Spleen (tissue), 11 donors: ENCODE data around the gene HMSD. TPM values are rescaled to one million over a fixed set of nuclear protein-coding genes. Genes with fewer than 3 reads are reported as not detected.

Experiments used
- DNase-seq: peaks from one replicate; pipeline ENCODE4 v3.0.0-alpha.2; 2020
- H3K27ac ChIP-seq, 8 donors: fragments of 200-600 bp; sonication (generic) in 7 of 8; 1 replicate in 4 of 8; 2 replicates in 4 of 8; pipeline versions ENCODE4 v1.5.0 to v1.8.0; 2016 to 2021; ENCODE audit warnings: inconsistent platforms in 4 of 8, mild to moderate bottlenecking in 4 of 8, moderate library complexity in 1 of 8
- H3K27me3 ChIP-seq, 7 donors: fragments of 200-600 bp; sonication (generic) in 6 of 7; replicated peaks in 1 of 7; 1 replicate in 4 of 7; 2 replicates in 3 of 7; pipeline versions ENCODE4 v1.5.0 to v1.8.0; 2016 to 2021; ENCODE audit warnings: inconsistent platforms in 3 of 7, mild to moderate bottlenecking in 1 of 7
- H3K36me3 ChIP-seq, 6 donors: fragments of 200-600 bp; sonication (generic) in 5 of 6; 1 replicate in 4 of 6; 2 replicates in 2 of 6; pipeline versions ENCODE4 v1.5.0 to v1.8.0; 2016 to 2021; ENCODE audit warnings: inconsistent platforms in 2 of 6
- H3K4me1 ChIP-seq, 6 donors: fragments of 200-600 bp; sonication (generic) in 5 of 6; 1 replicate in 3 of 6; 2 replicates in 3 of 6; pipeline versions ENCODE4 v1.5.0 to v1.8.0; 2016 to 2021; ENCODE audit warnings: inconsistent platforms in 3 of 6
- H3K4me3 ChIP-seq, 8 donors: fragments of 200-600 bp; sonication (generic) in 7 of 8; 1 replicate in 4 of 8; 2 replicates in 4 of 8; pipeline versions ENCODE4 v1.5.0 to v1.8.0; 2016 to 2021; ENCODE audit warnings: inconsistent platforms in 4 of 8, mild to moderate bottlenecking in 4 of 8, moderate library complexity in 2 of 8
- H3K9me3 ChIP-seq, 8 donors: fragments of 200-600 bp; sonication (generic) in 7 of 8; 1 replicate in 4 of 8; 2 replicates in 4 of 8; pipeline versions ENCODE4 v1.5.0 to v1.8.0; 2016 to 2021; ENCODE audit warnings: inconsistent platforms in 4 of 8
- POLR2A ChIP-seq, 3 donors: fragments of 450-650 bp; IDR thresholded peaks; one replicate each; pipeline ENCODE4 v1.5.1; 2017; ENCODE audit warnings: antibody characterized with exemption in 3 of 3, mild to moderate bottlenecking in 1 of 3
- POLR2AphosphoS5 ChIP-seq, 3 donors: sonication (generic); formaldehyde crosslinking; IDR thresholded peaks; one replicate each; pipeline ENCODE4 v1.5.1; 2017; ENCODE audit warnings: antibody characterized with exemption in 3 of 3
- WGBS, 5 donors: extraction: QIAGEN DNeasy Blood & Tissue Kit in 3 of 5; methylation state at CpG; one replicate each; pipeline versions ENCODE4 v1.1.5 to v1.1.7; 2013 to 2018; 5-methylcytosine and 5-hydroxymethylcytosine counted together
- intact Hi-C: fragments of 100-400 bp; cut with DNase I; formaldehyde crosslinking; loops from one replicate; pipeline ENCODE4 v1.15.0; 2023; ENCODE audit warnings: low total_unique reads
- polyA plus RNA-seq, 3 donors: library from polyadenylated mRNA; stranded (reverse); fragments of 200-250 nt; gene quantifications; one replicate each; pipeline ENCODE4 v1.2.1, GENCODE V29; 2013
- total RNA-seq, 7 donors: library from RNA; depleted of rRNA in 3 of 7; stranded (reverse); fragments of >200 nt in 3 of 7; fragmentation: NEBNext Ultra II Directional in 4 of 7; extraction: Animal tissue kit (Norgen Biotek cat#: 25700) in 4 of 7; gene quantifications; one replicate each; pipeline versions ENCODE4 v1.1.0 to v1.2.1, GENCODE V29; 2016 to 2021
- TF ChIP-seq, protein P1 (sequence below), 11 experiments: fragments of 200-600 bp in 7 of 11; fragments of 450-650 bp in 4 of 11; sonication (generic) in 4 of 11; IDR thresholded peaks in 8 of 11; conservative IDR thresholded peaks in 3 of 11; 1 replicate in 7 of 11; 2 replicates in 4 of 11; pipeline versions ENCODE4 v1.4.0 to v1.8.0; 2016 to 2021; ENCODE audit warnings: antibody characterized with exemption in 11 of 11, inconsistent platforms in 4 of 11, mild to moderate bottlenecking in 1 of 11
- donor health status: healthy with polysubstance abuse.
- donor health status: DM: no; HTN: no; CAD: no; lungs with moderate emphysema.
- donor health status: DM: no; HTN: no; CAD: no.
- donor health status: Bipolar disorder and iron deficiency.
- donor health status: healthy.
- donor health status: DM: no; HTN: no; CAD: no.
- donor health status: DM: yes; HTN: yes; CAD: no.

HMSD gene
- total and polyA plus RNA-seq, 10 donors: 0.23 to 2.2 (median 0.62) TPM; not detected in 3

DNA sequence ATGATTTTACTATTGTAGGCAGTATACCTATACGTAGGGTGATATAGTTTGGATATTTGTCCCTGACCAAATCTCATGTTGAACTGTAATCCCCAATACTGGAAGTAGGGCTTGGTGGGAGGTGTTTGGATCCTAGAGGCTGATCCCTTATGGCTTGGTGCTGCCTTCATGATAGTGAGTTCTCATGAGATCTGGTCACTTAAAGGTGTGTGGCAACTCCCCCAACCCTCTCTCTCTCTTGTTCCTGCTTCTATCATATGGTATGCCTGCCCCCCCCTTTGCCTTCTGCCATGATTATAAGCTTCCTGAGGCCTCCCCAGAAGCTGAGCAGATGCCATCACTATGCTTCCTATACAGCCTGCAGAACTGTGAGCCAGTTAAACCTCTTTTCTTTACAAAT is 43.0 kb upstream of the HMSD start:
- Histone ChIP-seq H3K4me1 (no peaks in the 10 kb centered on the region), H3K4me3 (no peak overlapping the region), H3K36me3 (no peaks in the 10 kb centered on the region), H3K27me3 (no peaks in the 10 kb centered on the region), H3K27ac (no peak overlapping the region), H3K9me3 (peaks cover 0 to 5% (median 0%) of the 10 kb centered on the region in 8 donors)
- no peak for DNase-seq
- TF ChIP-seq POLR2AphosphoS5 (IDR thresholded peaks at IDR 0.05): no peak
- 87 to 97% (median 90%) methylated on average over 1 of the region's 1 CpG for WGBS, 5 donors
- intact Hi-C loops: no loop called here

GRCh38 chr18:63907664-63908063 is 41.4 kb upstream of the HMSD start, which contains the start of gene SERPINB10:
Gene SERPINB10 (plus strand): TSS chr18:63907958. CDS start chr18:63915511, 7,553 bp downstream.
- H3K9me3 ChIP-seq: peaks cover 0 to 5% (median 0%) of the 10 kb centered on the region in 8 donors
- H3K27ac ChIP-seq: peak within 1 kb of the TSS in 2 of 8 donors; percentile 0 to 22
- no peak within 1 kb of the TSS for H3K4me3 ChIP-seq
- DNase-seq: no peak
- no peaks in the 10 kb centered on the region for H3K27me3 ChIP-seq
- no peak for TF ChIP-seq POLR2A (IDR thresholded peaks at IDR 0.05)
- intact Hi-C loops: no loop called here
- no peaks in the 10 kb centered on the region for H3K36me3 ChIP-seq
- no peaks in the 10 kb centered on the region for H3K4me1 ChIP-seq

- no peak for DNase-seq
- H3K27ac ChIP-seq: peak overlapping the region in 1 of 8 donors; percentile 22
Observed at GRCh38 chr18:63908858-63909257, 40.2 kb upstream of the HMSD start.

GRCh38 chr18:63909870-63910269 is 39.2 kb upstream of the HMSD start:
- Histone ChIP-seq H3K9me3 (peaks cover 0 to 5% (median 0%) of the 10 kb centered on the region in 8 donors), H3K4me1 (no peaks in the 10 kb centered on the region), H3K27ac (no peak overlapping the region), H3K36me3 (no peaks in the 10 kb centered on the region), H3K27me3 (no peaks in the 10 kb centered on the region), H3K4me3 (no peak overlapping the region)
- no peak for DNase-seq
- intact Hi-C loops: no loop called here
- TF ChIP-seq POLR2A (IDR thresholded peaks at IDR 0.05): no peak
- TF ChIP-seq, protein P1, sequence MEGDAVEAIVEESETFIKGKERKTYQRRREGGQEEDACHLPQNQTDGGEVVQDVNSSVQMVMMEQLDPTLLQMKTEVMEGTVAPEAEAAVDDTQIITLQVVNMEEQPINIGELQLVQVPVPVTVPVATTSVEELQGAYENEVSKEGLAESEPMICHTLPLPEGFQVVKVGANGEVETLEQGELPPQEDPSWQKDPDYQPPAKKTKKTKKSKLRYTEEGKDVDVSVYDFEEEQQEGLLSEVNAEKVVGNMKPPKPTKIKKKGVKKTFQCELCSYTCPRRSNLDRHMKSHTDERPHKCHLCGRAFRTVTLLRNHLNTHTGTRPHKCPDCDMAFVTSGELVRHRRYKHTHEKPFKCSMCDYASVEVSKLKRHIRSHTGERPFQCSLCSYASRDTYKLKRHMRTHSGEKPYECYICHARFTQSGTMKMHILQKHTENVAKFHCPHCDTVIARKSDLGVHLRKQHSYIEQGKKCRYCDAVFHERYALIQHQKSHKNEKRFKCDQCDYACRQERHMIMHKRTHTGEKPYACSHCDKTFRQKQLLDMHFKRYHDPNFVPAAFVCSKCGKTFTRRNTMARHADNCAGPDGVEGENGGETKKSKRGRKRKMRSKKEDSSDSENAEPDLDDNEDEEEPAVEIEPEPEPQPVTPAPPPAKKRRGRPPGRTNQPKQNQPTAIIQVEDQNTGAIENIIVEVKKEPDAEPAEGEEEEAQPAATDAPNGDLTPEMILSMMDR (IDR thresholded peaks at IDR 0.05 in 8 of 11, conservative IDR thresholded peaks at IDR 0.05 in 3 of 11): no peak
- TF ChIP-seq POLR2AphosphoS5 (IDR thresholded peaks at IDR 0.05): no peak
- 61 to 79% (median 67%) methylated on average over 2 of the region's 2 CpGs for WGBS, 5 donors

More at GRCh38 chr18:63908858-63909257, 40.2 kb upstream of the HMSD start:
- TF ChIP-seq POLR2A (IDR thresholded peaks at IDR 0.05): no peak
- no peak for TF ChIP-seq POLR2AphosphoS5 (IDR thresholded peaks at IDR 0.05)
- TF ChIP-seq, protein P1 (IDR thresholded peaks at IDR 0.05 in 8 of 11, conservative IDR thresholded peaks at IDR 0.05 in 3 of 11): no peak
- intact Hi-C loops: no loop called here
- 58 to 83% (median 75%) methylated on average over 1 of the region's 1 CpG for WGBS, 5 donors
- no peak overlapping the region for H3K4me3 ChIP-seq
- peaks cover 0 to 5% (median 0%) of the 10 kb centered on the region in 8 donors for H3K9me3 ChIP-seq
- H3K27me3 ChIP-seq: no peaks in the 10 kb centered on the region
- H3K36me3 ChIP-seq: no peaks in the 10 kb centered on the region
- H3K4me1 ChIP-seq: no peaks in the 10 kb centered on the region

DNA sequence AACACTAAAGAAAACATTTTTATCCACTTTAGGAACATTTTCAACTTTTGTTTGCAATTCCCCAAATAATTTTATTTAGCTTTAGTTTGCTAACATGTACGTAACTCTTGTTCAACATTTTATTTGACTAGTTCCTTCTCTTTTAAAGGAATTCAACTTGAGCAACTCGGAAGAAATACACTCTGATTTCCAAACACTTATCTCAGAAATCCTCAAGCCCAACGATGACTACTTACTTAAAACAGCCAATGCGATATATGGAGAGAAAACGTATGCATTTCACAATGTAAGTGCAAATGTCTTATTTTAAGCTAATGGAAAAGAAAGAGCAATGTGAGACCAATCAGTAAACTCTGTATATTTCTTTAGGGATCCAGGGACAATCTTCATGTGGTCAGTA is 31.3 kb upstream of the HMSD start:
- no peak for DNase-seq
- no peaks in the 10 kb centered on the region for H3K9me3 ChIP-seq
- H3K27ac ChIP-seq: peak overlapping the region in 3 of 8 donors; percentile 39 to 55 (median 45)
- no peaks in the 10 kb centered on the region for H3K4me1 ChIP-seq
- 56 to 89% (median 67%) methylated on average over 5 of the region's 5 CpGs for WGBS, 5 donors
- TF ChIP-seq POLR2AphosphoS5 (IDR thresholded peaks at IDR 0.05): no peak
- no peak overlapping the region for H3K4me3 ChIP-seq
- H3K36me3 ChIP-seq: no peaks in the 10 kb centered on the region
- peaks cover 0 to 5% (median 0%) of the 10 kb centered on the region in 7 donors for H3K27me3 ChIP-seq
- intact Hi-C loops: no loop called here

DNA sequence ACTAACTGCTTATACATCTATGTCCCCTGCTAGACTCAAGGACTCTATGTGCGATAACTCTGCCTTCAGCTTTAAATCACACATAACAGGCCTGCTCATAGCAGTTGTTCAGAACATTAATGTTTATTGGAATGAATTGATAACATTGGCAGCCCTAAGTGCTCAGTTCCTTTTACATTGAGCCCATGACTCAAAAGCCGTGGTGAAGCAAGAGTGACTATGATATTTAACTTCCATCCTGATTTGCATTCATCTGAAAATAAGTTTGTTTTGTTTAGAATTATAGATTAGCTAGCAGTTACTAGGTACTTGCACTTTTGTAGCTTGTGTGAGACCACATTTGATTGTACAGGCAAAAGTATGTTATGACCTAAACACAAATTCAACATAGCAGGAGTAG is 27.1 kb upstream of the HMSD start:
- Histone ChIP-seq H3K27me3 (peaks cover 0 to 5% (median 0%) of the 10 kb centered on the region in 7 donors), H3K27ac (no peak overlapping the region), H3K36me3 (no peaks in the 10 kb centered on the region), H3K4me3 (no peak overlapping the region), H3K4me1 (no peaks in the 10 kb centered on the region), H3K9me3 (no peaks in the 10 kb centered on the region)
- DNase-seq: no peak
- TF ChIP-seq POLR2A (IDR thresholded peaks at IDR 0.05) (no peak), POLR2AphosphoS5 (IDR thresholded peaks at IDR 0.05) (no peak)
- TF ChIP-seq, protein P1 (IDR thresholded peaks at IDR 0.05 in 8 of 11, conservative IDR thresholded peaks at IDR 0.05 in 3 of 11): no peak
- intact Hi-C loops: no loop called here
- WGBS, 5 donors: 72 to 86% (median 84%) methylated on average over 2 of the region's 2 CpGs
